ENCODE results near the gene MDGA2.
"Not testable (repeated sequence)": the region's sequence is repeated elsewhere in the genome, so short reads cannot be mapped to it uniquely, and the experiment has no call there.

Gene MDGA2

DNA sequence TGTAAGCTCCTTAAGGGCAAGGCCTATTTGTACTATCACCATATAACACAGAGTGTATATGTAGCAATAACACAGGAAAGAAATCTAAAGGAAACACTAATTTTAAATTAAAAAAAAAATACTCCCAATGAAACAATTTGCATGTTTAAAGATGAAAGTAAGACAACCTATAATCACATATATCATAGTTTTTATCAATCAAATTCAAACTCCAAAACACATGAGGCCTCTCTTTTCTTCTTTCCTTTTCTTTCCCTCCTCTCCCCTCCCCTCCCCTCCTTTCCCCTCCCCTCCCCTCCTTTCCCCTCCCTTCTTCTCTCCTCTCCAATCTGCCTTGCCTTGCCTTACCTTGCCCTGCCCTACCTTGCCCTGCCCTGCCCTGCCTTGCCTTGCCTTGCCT lies 618.0 kb downstream of the MDGA2 start:
- DNase-seq = no peak

DNA sequence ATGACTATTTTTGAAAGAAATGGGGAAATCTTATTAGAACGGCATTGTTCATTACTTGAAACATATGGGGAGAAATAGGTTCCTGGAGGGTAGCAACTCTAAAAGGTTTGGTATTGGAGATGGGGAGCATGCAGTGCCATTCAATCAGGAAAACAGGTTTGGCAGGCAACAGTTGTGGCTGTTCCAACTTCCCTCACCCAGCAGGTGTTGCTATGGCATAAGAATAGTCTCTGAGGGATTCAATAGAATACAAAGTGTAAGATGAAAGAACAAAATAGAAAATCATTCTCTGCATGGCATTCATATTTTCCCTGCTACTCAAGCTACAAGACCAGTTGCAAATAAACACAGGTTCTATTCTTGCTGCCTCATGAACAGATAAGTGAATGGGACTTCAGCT lies 630.6 kb downstream of the MDGA2 start:
- peak; percentile 56 for DNase-seq

DNA sequence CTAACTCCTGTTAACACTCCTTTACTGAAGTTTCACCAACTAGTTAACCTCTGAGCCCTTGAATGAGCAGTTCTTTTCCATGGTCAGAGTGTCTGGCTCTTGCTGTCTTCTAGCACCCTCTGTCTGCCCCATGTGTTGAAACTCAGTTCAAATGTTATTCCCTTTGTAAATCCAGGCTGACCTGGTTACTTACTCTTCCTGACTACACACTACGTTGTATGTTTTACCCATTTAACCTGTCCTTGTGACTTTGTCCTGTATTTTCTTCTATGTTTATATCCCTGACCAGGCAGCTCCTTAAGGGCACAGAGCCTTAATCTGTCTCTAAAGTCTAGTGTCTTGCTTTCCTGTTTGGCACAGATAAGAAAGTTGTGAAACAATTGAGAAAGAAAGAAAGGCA lies 634.9 kb downstream of the MDGA2 start:
- peak; percentile 57 for DNase-seq

DNA sequence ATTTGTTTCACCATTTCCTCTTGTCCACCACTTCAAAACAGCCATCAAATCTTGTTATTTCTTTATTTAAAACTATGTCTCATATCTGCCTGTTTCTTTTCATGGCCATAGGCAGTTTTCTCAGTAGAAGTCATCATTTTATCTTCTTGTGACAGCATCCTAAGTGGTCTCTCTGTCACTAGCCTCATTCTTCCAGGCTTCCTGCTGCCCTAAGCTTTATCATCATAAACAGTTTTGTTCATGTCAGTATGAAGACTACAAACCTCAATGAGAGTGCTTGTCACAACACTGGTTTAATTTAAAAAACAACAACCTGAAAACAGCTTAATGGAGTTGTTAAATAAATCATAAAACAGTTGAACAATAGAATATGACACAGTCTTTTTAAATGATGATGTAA lies 636.1 kb downstream of the MDGA2 start:
- DNase-seq = no peak

DNA sequence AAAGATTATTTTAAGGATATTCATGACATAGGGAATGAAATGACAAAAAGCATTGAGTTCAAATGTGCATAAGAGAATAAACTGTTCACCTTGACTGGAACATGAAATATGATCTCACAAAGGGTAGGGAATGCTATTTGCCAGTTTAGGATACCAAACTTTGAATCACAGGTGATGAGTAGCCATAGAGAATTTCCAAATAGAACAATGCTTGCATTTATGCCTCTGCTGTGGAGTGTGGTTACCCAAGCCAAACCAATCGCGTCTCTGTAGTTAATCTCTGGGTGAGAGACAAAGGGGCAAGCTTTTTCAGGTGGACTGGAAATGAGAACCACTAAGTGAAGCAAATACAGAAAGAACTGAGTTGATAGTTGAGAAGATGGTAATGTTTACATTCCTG lies 652.7 kb downstream of the MDGA2 start:
- no peak for DNase-seq

DNA sequence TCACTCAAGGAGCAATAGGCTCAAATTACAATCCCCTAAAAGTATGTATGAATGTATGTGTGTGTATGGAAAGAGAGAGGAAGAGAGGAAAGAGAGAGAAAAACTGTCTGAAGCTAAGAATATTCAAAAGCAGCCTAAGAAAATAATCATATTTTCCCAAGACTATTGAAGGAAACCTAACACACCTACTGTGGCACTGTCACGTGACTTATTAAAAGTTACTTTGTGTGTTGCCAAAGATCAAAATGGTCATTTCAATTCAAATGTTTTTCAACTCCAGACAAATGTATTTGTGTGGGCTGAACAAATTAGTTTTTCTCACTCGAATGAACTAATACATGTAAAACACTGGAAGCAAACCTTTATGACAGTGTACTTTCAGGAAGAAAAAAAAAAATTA lies 654.9 kb downstream of the MDGA2 start:
- DNase-seq = no peak

DNA sequence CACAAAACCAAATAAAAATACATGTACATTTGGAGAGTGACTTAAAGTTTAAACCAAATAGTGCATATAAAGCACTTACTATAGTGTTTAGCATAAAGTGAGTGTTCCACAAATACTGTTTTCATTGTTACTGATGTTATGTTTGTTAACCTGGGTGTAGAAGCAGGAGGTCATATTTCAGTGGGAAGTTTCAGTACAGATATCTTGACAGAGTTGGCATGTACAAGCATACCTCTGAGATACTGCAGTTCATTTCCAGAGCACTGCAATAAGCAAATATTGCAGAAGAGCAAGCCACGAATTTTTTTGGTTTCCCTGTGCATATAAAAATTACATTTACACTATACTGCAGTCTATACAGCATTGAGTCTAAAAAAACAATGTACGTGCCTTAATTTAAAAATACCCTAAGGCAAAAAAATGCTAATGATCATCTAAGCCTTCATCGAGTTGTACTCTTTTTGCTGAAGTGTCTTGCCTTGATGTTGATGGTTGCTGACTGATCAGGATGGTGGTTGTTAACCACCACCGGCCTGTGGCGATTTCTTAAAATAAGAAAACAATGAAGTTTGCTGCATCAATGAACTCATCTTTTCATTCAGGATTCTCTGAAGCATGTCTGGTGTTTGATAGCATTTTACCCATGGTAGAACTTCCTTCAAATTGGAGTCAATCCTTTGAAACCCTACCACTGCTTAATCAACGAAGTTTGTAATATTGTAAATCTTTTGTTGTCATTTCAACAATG lies 662.7 kb downstream of the MDGA2 start:
- peak; percentile 73 for DNase-seq

DNA sequence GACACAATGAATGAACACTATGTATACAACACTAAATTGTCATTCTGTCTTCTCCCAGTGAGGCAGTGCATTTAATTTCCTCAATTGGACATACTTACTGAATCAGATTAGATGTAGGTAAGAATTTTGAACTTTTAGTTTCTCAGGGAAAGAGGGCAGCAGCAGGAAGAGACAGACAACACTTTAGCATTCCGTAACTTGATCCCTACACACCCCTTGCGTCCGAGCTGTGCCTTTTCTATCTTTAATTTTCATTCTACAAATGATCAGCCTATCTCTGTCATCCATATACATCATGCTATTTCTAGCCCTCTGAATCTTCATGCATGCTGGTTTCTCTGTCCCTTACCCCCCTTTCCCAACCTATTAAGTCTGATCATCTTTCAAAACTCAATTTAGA lies 665.8 kb downstream of the MDGA2 start:
- no peak for DNase-seq

DNA sequence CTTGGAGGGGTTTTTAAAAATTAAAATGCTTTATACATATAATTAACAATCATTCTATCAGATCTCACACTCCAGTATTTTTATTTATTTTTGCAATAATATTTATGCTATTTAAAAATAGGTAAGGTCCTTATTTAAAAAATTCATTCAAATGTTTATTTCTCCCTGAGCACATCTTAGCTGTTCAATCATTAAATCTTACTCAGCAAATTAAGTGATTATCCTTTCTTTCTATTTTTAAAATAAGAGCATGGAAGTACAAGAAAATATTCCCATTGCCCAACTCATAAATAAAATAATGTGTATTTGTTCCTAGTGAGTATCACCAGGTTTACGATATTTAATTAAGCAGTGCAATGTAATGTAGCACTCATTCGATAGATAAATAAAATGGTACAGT lies 666.7 kb downstream of the MDGA2 start:
- DNase-seq = no peak

DNA sequence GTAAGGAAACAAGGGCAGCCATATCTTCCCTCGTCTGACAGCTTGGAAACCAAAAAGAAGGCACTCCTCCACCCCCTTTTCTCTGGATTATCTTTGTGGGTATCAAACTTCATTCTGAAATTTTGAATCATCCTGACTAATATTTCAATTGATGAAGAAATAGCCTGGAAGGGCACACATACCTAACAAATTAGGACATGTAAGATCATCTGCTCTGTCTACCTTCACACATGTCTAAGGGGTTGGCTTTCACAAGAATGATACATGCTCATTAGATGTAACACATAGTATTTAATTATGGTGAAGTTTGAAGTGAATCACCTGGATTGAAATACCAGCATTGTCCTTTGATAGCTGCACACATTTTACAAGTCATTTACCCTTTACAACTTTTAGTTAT lies 675.7 kb downstream of the MDGA2 start:
- DNase-seq = no peak

DNA sequence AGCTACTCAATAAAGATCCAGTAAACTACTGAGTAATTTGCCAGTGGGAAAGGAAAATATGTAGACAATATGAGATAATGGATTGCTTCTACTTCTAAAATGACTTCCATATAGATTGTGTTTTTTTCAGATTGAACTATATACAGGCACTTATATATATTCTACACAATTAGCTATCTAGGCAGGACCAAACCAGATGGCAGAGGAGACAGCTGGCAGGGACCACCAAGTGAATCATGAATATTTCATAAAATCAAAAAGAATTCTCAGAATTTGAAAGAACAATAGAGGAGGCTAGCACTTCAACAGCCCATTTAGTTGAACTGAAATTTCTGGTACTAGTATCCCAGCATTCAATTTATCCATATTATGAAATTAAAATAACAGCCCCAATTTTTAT lies 685.8 kb downstream of the MDGA2 start:
- DNase-seq = no peak

DNA sequence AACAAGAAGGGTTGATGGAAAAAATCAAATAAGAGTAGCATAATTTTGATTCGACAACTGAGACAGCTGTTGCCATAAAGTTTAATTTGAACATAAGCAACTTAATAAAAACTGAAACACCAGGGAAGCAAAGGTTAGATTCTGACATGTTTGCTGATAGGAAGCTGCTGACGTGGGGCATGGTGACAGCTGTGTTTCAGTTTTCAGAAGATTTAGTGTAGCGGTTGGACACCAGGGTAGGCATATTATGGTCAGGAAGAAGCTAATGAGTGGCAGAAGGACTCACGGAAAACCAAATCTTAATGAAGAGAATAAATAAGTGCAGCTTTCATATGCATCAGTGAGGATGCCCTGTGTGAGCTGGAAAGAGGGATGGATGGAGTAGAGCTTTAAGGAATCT lies 687.1 kb downstream of the MDGA2 start:
- DNase-seq = no peak

DNA sequence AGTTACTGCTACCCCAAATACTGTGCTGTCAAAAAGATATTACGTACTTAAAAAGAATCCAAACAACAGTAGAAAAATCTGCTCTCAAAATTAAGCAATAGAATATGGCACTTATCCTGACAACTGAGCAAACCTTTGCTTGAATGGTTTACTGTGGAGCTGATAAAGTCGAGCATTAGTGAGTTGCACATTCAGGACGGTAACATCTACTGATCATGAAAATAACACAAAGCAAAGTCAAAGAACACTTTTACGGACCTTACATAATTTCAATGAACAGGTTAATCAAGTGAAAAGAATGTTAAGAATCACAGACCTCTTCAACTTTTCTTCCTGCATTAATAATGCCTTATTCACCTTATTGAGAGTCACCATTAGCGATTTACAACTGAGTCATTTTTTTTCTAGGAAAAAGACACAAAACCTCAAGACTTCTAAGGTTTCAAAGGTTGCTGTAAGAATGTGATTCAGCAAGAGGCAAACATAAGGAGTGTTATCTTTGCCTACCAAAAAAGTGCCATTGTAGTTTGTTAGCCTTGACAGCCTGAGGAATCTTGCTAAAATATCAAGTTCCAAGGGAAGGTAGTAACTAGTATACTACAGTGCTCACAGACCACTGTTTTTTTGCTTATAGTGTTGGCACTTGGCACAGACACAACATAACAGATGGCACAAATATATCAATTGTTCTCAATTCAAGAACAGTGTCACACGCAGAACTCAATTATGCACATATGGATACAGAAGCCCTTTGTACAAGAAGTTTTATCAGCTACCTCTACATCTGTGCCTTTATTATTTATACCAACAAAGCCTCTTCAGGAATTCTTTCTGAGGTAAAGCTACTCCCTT lies 689.6 kb downstream of the MDGA2 start:
- DNase-seq = no peak

DNA sequence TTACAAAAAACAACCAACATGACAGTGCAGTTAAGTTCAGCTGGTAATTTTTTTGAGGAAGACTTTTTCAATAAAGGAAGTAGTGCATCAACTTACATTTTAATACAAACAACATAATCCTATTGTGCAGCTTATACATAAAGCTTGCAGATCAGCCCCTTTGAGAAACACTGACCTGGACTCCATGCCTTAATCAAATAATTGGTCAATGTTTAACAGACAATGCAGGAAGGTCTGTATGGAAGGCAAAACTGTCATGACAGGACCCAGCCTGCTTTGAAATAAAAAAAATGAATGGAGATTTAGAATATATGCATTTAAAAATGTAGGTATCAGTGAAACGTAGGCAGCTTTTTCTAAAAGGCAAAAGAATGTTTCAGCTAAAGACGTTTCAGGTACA lies 702.1 kb downstream of the MDGA2 start:
- no peak for DNase-seq

DNA sequence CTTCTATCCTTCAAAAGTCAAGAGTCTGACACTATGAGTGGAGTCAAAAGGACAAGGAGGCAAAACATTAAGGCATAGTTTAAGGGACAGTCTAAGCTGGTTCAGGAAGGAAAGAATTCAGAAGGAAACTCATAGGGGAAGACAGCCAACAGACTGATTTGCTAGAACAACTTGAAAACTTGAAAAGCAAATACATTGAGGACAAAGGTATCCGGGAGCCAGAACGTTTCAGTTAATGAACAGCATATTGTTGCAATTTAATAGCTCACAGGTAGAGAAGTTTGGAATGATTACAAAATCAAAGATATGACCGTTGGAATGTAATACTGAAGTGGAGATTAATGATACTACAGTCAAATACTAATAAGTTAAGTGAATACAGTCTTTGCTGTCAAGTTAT lies 711.0 kb downstream of the MDGA2 start:
- DNase-seq = no peak

DNA sequence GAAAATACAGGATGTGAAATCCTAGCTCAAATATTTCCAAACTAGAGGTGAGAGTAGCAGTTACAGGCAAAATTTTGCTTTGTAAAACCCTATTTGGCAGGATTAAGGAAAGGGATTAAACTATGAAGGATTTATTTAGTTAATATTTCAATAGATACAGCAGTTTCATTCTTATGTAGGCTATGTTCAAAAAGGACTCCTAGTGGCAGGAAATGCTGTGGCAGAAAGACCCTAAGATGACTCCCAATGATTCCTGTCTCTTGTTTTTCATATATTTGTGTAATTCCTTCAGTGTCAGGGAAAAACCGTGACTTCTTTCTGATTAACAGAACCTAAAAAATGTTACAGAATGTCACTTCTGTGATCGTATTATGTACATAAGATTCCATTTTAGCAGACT lies 724.3 kb downstream of the MDGA2 start:
- DNase-seq = no peak

DNA sequence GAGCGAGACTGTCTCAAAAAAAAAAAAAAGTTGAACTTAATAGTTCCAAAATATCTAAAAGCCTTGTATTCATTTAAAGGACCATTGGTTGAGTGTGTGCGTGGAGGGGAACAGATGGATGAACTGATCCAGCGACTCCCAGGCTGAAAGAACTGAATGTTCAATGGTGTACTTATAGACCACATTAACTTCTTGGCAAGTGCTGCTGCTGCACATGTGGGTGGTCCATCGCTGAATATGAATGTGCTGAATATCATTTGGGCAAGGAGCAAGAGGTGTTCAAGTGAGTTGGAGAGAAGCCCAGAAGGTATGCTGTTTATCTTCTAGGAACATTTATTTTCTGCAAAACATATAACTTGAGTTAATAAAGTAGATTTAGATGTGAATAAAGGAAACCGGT lies 734.8 kb downstream of the MDGA2 start:
- DNase-seq = no peak

DNA sequence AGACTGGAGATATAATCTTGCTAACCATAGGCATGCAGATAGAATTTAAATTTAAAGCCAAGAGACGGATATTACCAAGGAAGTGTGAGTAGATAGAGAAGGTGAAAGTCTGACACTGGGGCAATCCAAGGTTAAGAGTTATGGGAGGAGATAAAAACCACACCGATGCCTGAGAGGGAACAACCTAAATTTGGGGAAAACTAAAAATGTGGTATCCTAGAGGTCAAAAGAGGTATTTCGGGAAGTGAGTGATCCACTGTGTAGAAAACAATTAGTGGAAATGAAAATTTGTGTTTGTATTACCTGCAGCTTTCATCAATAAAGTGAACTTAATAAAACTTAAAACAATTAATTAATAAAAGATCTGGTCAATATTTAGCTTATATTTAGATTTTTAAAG lies 754.9 kb downstream of the MDGA2 start:
- DNase-seq = no peak

DNA sequence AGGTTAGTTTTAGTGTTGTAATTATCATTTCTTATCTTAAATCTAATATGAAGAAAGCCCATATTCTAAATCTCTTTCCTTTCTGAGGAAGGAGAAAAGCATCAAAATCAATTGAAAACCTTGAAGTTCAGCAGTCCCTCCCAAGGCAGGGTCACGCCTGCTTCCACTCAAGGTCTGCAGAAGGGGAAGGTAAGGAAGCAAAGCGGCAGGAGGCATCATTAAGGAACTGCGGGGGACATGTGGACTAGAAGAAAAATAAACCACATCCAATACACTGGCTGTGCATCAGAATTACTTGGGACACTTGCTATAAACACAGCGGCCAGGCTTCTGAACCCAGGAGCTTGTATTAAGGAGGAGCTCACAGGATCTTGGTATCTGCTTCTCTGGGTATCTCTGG lies 759.9 kb downstream of the MDGA2 start:
- not testable (repeated sequence) for DNase-seq

DNA sequence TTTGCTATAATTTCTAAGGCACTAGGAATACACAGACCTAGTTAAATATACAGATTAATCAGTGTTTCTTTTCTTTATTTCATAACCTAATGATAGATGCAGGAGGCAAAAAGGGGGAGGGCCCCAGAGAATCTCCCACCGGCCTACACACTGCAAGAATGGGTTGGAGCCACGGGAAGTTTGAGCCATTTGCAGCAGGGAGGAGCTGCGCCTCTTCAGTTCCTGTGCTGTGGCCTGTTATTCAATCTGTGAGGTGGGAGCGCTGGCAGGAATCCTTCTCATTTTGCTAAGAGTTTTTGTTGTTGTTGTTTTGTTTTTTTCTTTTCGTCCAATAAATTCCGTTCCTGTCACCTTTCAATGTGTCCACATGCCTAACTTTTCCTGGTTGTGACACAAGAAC lies 772.6 kb downstream of the MDGA2 start:
- DNase-seq = no peak

DNA sequence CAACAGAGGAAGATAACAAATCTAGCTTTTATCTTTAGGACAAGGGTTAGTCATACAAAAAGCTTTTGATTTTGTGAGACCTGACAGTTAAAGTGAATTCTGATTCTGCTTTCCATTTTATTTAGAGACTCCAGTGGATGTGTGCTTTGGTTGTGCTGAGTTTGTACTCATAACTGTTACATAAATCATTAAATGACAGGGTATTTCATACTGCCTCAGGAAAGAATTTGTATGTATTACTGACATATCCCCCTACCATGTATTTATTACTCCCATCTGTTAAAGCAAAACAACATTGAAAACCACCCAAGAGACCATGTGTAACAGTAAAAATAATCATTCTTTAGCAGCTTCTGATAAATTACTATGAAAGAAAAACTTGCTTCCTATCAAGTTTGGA lies 780.9 kb downstream of the MDGA2 start:
- no peak for DNase-seq

DNA sequence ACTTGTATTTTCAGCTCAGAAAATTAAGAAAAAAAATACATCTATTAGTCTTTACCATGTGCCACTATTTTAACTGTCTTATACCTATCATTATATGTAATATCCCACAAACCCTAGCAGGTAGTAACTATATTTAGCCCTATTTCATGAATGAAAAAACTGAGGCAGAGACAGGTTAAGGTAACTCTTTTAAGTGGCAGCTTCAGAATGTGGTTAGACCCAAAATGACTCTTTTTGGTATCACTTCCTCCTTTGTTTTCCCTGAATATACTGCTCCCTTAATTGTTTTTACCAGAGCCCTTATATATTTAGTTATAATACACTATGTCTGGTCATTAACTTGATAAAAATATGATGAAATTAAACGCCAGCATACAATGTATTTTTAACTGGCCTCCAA lies 788.3 kb downstream of the MDGA2 start:
- DNase-seq = no peak

DNA sequence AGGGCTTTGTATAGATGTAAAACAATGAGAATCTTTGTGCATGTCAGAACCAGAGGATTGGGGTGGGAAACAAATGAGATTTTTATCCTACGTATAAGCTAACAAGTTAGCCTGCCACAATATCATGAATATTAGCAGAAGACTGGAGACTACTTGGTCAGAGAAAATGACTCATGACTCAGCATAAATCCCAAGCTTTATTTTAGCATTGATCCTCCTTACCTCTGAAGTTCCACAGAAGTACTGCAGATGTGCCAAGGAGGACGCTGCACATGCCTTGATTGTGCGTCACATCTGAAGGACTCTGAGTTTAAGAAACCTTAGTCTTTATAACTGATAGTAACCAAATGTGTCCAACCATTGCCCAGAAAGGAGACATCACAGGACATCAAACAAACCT lies 789.8 kb downstream of the MDGA2 start:
- DNase-seq = no peak

DNA sequence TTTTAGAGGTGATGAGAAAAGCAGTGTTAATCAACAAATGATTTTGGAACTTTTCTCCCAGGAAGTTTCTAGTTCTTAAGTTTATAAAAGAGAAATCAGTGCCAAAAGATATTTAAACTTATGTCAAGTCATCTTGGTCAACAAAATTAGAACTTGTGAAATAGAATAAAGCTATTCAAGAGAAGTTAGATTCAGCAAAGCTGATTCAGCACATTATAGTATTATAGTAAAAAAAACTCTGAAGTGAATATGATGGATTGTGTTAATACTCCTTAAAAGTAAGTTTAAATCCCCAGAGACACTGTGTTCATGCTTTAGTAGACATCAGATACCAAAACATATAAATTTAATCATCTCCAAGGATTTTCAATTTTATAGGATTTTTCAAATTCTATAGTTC lies 813.7 kb downstream of the MDGA2 start:
- DNase-seq = no peak
